Activated effector memory CD4-positive, alpha-beta T cell treated with anti-CD3 and anti-CD28 coated beads, Interleukin-2, amount 50 U/mL, for 16 hours (primary cell): ENCODE measurements around the gene LRCH1.
"Not testable (repeated sequence)": the region's sequence is repeated elsewhere in the genome, so short reads cannot be mapped to it uniquely, and the experiment has no call there.

Experiments
- DNase-seq: peaks from one replicate; pipeline ENCODE4 v3.0.0-alpha.2; 2020

The LRCH1 gene

DNA sequence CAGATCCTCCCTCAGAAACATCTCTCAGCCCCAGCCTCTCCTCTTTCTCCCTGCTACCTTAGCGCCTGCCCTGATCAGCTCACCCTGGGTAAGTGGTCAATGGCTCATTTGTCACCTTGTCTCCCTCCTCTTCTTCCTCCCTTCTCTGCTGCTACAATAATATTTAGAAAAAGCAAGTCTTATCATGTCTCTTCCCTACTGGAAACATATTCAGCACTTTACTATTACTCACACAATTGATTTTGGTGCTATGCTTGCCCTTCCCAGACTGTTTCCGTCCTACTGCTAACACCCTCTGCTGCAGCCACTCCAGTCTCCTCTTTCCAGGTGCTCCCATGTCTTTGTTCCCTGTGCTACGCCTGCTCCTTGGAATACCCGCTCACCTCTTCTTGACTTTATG is 208.2 kb downstream of the LRCH1 start:
- DNase-seq = no peak

DNA sequence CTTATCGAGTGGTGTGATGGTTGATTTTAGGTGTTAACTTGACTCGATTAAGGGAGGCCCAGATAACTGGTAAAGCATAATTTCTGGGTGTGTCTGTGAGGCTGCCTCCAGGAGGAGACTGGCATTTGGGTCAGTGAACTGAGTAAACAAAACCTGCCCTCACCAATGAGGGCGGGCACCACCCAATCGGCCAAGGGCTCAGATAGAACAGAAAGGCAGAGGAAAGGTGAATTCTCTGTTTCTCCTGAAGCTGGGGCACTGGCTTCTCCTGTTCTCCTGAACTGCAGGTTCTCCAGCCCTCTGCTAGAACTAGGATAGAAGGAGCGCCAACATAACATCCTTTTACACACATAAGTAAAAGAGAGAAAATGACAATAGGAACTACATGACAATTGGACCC is 208.9 kb downstream of the LRCH1 start:
- no peak for DNase-seq

- not testable (repeated sequence) for DNase-seq
These were observed 217.0 kb downstream of the LRCH1 start for GRCh38 chr13:46769925-46770324.

DNA sequence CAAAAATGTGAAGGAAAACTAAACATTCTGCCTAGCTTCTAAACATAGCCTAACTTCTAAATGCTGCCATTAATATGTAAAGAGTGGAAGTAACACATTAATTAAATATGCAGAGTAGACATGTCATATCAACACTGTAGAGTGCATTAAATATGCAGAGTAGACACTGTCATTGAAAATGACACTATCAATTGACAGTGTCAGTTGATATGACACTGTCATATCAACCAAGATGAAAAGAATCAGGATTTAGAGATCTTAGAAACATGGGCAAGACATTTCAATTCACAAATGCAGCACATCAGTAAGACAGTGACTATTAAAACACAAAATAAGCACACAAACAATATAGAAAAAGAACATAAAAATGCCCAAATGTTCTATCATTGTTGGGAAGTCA is 218.7 kb downstream of the LRCH1 start:
- DNase-seq = no peak

- no peak for DNase-seq
These were observed 220.6 kb downstream of the LRCH1 start for GRCh38 chr13:46773541-46773940.

DNA sequence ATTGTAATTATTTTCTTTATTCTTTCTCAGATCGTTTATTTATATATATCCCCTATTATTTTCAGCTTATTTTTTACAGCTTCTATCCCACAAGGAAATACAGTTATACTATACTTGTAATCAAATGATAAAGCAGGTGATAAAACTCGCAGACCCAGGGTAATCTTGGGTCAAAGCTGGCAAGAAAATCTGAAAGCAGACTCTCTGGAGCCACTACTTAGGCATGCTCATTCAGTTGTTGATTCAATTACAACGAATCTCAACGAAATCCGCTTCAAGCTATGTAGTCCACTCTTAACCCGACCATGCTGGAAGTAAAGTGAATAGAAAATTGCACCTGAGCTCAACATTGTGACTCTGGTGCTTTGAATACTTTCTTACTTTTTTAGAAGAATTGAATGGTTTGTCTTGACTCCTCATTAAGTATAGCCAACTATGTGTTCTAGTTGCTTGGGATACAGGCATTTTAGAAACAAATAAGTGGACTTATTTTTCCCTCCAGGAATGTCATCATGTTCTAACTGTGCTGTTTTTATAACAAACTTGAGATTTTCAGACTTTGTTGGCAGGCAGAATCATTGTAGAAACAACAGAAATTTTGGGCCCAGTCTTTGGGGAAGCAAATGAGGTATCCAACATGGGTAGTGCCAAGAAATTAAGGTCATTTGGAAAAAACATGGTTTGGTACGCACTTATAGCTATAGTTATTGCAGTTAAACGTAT is 222.6 kb downstream of the LRCH1 start:
- no peak for DNase-seq

DNA sequence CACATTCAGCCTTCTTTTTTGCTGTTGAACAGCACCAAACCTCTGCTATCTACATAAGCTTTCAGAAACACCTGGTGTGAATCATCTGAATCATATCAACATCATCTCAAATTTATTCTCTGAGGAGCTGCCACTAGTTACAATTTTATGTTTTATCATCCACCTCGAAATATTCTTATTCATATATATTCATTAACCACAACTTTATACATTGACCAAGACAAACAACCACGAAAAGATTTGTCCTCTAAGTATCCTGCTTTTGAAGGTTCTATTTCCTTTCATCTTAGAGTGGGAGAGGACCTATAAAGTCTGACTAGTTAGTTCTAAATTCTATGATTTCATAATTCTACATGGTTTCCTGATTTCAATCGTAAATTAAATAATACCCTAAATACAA is 225.1 kb downstream of the LRCH1 start:
- no peak for DNase-seq

DNA sequence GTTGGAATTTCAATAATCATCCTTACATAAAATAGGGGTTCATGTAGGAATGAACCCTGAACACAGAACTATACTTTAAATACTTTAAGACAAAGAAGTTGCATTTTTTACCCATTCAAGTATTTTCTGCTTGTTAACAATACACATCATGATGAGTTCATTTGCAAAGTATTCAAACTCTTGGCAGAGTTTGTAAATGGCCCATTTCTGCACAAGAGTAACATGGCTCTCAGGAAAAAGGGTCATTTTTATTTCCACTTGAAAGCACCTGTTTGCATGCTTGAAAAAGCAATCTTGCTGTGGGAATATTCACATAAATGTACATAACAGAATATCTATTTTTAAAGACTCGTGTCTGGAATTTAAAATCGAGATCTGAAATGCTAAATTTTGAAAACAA is 225.9 kb downstream of the LRCH1 start:
- DNase-seq = no peak

DNA sequence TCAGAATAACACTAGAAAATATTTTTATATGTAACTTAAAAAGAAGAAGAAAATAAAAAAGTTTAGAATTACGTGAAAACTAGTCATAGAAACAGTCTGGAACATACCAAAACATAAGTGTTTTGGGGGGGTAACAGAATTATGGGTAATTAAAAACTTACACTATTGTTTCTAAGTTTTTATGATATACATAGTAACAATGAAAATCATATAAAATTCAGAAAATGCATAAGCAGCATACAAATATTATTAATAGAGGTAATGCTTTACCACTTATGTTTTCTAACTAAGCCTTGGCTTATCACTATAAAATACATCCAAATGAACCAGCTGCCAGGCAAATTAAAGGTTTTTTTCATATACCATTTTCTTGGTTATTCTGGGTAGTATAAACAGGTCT is 229.1 kb downstream of the LRCH1 start:
- no peak for DNase-seq

DNA sequence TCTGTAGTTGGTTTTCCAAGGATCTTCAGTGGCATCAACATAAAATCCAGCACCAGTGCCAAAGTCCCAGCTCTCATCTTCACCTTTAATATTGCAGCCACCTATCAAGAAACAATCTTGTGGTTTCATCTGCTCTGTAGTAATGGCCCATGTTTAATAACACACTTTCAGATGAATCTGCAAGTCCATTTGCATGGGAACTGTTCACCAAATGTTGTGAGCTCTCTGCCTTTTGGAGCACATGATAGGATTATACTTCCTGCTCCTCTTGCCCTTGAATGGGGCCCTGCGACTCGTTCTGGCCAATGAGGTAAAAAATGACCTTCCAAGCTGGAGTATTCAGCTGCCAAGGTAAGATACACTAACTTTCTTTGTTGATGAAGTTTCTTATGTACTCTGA is 229.7 kb downstream of the LRCH1 start:
- no peak for DNase-seq

DNA sequence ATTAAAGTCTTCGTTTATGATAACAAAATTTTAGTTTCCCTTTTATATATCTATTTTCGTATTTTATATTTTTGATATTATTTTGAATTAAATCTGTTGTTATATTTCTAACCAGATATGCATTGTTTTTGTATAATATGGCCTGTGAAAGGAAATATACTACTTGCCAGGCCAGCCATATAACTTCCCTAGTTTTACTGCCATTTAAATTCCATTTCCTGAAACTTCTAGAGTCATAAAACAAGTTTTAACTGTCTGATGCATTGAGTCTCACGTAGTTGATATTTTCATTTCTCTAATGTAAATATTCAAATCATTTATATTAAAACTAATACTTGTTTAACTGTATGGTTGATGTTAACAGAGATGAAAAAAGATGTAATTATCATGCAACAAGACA is 230.5 kb downstream of the LRCH1 start:
- no peak for DNase-seq

DNA sequence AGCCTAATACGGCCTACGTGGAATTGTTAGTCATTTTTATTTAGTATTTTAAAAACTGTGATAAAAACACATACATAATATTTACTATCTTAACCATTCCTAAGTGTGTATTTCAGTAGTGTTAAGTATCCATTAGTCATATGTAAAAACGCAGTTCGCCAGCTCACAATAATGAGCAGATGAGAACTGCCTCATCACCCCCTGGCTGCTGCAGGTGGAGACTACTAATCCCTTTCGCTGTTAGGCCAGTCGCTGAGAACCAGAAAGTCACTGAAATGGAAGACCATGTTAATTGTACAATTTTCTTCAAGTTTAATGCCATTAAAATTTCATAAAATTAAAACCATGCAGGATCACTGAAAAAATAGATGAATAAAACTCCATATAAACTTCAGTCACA is 242.4 kb downstream of the LRCH1 start:
- DNase-seq = no peak

GRCh38 chr13:46796129-46796514 is 243.2 kb downstream of the LRCH1 start:
- no peak for DNase-seq

DNA sequence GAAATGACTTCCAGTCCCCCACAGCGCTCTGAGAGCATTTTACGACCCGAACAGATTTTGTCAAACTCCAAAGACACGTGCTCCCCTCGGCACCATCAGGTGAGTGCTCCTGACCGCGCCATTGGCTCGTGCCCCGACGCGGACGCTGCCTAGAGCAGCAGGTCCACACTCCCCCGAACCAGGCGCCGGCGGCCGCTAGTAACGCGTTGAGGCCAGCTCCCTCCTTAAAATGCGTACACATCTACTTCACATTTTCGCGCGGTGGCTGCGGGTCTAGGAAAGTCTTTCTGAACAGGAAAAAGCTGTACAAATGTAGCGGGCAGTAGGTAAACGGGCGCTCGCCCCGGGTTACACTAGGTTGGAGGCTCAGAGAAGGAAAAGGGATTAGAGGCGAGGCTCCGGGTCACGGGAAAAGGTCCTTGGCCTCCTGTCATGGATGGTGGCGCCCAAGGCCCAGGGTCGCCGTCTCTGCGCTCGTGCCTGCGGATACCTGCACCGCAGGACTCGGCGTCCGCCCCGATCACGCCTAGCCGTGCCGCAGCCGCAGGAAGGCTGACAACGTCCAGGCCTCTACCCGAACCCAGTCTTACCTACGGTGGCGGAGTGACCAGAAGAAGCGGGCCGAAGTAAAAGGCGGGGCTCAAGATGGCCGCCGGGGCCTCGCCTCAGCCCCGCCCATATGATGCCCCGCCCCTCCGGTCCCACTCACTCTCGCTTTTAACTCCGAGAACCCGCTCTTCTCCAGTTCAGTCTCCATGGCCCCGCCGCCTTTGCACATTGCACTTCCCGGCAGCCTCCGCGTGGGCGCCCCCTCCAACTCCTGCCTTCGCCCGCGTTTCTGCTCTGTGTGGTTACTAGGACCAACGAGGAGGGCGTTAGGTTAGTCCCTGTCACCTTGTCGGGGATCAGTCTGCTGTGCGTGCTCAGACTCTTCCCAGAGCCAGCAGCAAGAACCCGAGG is 243.8 kb downstream of the LRCH1 start, which contains the start of gene ESD:
TSS of gene ESD (minus strand) at position 647 of the 960 bp plus-strand sequence. CDS start 5,748 bp downstream, outside the sequence.
- peak; percentile 95 for DNase-seq

GRCh38 chr13:46797501-46798237 is 244.7 kb downstream of the LRCH1 start:
- no peak for DNase-seq

DNA sequence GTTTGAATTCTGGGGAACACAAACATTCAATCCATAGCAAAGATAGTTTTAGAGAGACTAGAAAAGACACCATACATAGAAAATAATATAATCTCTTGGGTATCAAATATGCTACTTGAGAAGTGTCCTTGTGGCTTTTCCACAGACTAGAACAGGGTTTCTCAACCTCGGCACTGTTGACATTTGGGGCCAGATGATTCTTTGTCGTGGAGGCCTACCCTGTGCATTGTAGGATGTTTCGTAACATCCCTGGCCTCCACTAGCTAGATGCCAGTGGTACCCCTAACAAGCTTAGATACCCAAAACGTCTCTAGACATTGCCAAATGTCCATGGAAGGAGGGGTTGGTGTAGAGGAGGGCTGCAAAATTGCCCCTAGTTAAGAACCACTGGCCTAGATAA is 246.2 kb downstream of the LRCH1 start:
- DNase-seq = no peak

GRCh38 chr13:46801858-46802257 is 248.9 kb downstream of the LRCH1 start:
- DNase-seq = no peak
